Eye (tissue), 1 donor: ENCODE measurements around the gene MAST4.

Source experiments
- DNase-seq: peaks from one replicate; pipeline ENCODE4 v3.0.0-alpha.2; 2015

The MAST4 gene

GRCh38 chr5:66969484-66969883 lies 373.3 kb downstream of the MAST4 start:
- no peak for DNase-seq

DNA sequence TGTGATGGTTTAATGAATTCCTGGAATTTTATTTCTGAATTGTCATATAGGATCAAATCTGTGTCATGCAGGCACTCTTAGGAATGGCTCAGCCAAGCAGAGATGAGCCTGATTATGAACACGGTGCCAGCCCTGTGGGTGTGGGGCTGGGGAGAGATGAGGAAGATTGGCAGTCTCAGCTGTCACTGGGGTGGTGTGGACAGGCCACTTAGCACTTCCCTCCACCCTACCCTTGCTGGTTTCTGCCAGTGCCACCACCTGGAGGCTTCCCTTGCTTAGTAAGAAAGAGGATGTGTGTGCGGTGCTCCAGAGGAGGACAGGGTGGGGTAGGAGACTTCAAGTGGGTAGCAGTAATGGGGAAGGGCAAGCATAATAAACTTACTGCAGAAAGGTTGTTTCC lies 373.8 kb downstream of the MAST4 start:
- no peak for DNase-seq

- no peak for DNase-seq
These were observed 375.8 kb downstream of the MAST4 start for GRCh38 chr5:66972004-66972403.

DNA sequence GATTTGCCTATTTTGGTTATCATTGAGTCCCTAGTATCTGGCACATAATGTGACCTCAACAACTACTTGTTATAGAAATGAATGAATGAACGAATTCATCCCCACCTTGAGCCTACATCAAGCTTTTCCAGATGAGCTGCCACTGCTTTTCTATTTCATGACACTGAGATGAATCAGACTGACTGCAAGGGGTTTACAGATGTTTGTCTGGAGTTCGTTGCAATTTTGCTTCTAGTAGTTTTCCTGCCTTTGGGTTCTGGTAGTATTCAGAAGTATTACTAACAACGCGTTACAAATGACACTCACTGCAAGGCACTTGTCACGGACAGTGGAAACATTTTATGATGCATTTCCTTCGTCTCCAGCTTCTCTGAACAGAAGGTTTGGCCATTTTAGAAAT lies 378.1 kb downstream of the MAST4 start:
- DNase-seq = no peak

- no peak for DNase-seq
These were observed 379.9 kb downstream of the MAST4 start for GRCh38 chr5:66976108-66976507.

GRCh38 chr5:66979738-66980137 lies 383.5 kb downstream of the MAST4 start:
- no peak for DNase-seq

DNA sequence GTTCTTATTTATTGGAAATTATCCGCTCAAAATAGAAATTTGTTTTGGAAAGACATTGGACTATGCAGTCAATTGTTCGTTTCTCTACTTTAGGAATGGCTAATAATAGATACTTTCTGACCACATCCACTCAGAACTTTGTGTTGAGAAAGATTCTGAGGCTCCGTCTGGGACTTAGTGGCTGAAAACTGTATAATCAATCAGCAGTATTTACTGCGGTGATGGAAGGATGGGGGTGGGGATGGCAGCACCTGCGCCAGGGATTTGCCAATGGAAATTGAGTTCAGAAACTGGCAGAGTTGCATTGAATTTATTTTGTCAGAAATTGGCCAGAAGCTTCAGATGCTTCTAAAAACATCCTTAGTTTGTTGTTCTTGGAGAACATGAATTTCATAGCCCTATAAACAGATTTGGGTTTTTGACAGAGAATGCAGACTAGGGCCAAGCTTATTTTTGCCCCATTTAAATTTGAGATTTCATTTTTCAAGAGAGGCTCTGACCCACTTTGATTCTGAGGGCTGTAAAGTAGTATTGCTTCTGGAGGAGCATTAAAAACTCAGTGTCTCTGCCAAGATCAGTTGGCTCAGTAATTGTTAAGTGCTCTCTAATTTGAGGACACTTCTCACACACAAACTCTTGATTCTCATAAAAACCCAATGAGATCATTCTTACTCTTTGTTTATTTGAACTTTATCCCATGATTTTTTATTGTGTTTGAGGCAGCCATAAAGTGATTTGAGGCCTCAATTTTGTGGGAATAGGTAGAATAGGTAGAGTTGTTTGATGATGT lies 385.3 kb downstream of the MAST4 start:
- DNase-seq = no peak

- DNase-seq = no peak
These were observed 385.8 kb downstream of the MAST4 start for GRCh38 chr5:66982056-66982387.

GRCh38 chr5:66982470-66982869 lies 386.3 kb downstream of the MAST4 start:
- DNase-seq = peak; percentile 25

DNA sequence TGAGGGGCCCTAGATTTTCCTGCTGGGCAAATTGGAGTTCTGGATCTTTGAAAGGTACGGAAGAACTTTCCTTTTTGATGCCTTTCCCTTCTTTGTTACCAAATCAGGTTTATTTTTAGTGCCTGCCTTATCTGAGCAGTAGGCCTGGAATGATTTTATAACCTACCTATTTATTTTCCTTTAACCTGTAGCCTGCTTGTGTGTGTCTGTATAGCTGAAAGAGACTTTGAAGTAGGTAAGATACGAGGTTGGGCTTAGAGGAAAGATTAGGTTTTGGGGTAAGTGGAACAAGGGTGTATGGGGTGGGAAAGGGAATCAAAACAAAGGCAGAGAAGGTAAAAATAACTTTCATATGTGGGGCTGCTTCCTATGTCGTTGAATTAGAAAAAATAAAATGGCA lies 389.2 kb downstream of the MAST4 start:
- no peak for DNase-seq

DNA sequence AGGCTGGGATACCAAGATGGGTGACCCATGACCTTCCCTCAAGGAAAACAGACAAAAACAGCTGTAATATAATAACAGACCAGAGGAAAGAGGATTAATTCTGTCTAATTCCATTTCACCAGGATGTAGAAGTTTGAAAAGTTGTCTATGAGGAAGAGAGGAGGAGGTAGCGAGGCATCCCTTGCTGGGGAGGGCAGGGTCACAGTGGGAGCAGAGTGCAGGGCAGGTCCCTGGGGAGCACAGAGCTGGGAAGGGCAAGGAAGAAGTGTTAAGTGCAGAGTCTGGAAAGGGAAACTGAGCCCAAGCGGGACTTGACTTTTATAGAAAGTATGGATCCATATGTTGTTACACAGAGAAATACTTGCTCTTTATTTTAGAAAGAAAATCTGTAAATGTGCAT lies 389.8 kb downstream of the MAST4 start:
- DNase-seq = no peak

DNA sequence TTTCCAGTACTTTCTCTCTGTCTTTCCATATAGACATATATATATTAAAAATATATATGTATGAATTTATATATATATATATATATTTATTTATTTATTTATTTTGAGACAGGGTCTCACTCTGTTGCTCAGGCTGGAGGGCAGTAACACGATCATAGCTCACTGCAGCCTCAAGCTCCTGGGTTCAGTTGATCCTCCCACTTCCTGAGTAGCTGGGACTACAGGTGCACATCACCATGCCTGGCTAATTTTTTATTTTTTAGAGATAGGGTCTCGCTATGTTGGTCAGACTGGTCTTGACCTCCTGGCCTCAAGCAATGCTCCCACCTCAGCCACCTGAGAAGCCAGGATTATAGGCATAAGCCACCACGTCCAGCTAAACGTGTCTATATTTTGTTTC lies 390.3 kb downstream of the MAST4 start:
- no peak for DNase-seq

- no peak for DNase-seq
These were observed 390.9 kb downstream of the MAST4 start for GRCh38 chr5:66987126-66987525.

GRCh38 chr5:66987540-66987939 lies 391.3 kb downstream of the MAST4 start:
- DNase-seq = no peak

- peak; percentile 75 for DNase-seq
These were observed 392.0 kb downstream of the MAST4 start for GRCh38 chr5:66987949-66988838.

DNA sequence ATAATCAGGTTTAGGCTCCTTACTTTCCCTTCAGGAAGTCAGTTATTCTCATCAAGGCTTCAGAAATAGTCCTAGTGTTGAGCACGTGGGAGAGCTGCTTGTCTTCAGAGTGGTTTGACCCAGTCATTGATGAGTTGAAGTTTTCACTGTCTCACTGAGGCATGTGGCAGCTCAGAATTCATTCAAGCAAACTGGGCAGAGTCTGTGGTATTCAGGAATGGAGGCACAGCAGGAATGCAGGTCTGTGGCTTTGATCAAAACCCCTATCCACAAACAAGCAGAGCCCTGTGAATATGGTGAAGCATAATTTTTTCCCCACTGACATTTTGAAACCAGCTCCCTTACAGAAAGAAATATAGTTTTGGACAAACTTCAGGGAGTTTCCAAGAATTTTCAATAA lies 393.1 kb downstream of the MAST4 start:
- DNase-seq = peak; percentile 71

GRCh38 chr5:66989781-66990180 lies 393.6 kb downstream of the MAST4 start:
- DNase-seq = no peak

DNA sequence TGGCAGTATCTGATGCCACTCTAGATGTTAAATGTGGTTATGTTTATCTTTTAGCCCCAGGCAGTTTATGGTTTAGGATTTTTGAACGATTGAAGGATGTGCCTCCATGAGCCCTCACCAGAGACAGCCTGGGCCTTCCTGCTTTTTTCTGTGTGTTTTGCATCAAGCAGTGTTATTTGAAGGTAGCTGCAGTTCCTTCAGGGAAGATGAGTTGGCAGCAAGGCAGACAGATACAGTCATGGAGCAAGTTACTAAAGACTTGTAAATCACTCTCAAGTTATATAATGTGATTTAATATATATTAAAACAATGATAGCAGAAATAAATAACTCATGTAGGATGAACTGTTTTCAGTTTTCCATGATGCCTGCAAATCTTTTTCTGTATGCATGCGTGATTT lies 395.6 kb downstream of the MAST4 start:
- DNase-seq = no peak

- DNase-seq = no peak
These were observed 396.4 kb downstream of the MAST4 start for GRCh38 chr5:66992547-66992946.

DNA sequence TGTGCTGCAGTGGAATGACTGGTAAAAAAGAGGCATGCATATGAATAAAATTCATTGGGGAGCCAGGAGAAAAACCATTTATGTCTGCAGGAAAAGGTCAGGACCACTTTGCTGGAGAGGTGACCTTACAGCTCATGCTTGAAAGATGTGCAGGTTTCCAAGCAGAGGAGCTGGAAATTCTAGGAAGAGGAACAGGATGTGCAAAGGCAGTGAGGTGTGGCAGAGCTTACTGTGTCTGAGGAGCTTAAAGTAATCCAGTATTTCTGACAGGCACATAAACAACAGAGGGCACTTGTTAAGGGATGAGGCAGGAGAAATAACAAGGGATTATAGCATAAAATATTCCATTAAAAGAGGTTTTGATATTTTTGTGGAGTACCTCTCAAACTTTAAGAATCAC lies 397.3 kb downstream of the MAST4 start:
- DNase-seq = no peak

DNA sequence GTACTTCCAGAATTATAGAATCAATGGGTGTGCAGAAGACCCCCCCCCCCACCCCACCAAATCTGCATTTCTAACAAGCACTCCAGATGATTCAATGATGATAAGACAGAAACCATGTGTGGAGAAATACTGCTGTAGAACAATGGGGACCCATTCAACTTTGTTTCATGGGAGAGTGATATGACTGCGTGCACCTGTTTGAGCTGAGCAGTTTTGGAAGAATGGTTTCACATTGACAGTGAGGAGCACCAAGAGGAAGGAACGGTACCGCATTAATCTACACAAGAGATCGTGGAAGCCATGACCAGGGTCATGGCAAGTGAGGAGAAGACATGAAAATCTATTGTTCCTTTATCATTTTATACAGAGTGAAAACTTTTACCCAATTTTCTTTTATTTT lies 397.7 kb downstream of the MAST4 start:
- DNase-seq = no peak

- DNase-seq = no peak
These were observed 398.6 kb downstream of the MAST4 start for GRCh38 chr5:66994790-66995189.

DNA sequence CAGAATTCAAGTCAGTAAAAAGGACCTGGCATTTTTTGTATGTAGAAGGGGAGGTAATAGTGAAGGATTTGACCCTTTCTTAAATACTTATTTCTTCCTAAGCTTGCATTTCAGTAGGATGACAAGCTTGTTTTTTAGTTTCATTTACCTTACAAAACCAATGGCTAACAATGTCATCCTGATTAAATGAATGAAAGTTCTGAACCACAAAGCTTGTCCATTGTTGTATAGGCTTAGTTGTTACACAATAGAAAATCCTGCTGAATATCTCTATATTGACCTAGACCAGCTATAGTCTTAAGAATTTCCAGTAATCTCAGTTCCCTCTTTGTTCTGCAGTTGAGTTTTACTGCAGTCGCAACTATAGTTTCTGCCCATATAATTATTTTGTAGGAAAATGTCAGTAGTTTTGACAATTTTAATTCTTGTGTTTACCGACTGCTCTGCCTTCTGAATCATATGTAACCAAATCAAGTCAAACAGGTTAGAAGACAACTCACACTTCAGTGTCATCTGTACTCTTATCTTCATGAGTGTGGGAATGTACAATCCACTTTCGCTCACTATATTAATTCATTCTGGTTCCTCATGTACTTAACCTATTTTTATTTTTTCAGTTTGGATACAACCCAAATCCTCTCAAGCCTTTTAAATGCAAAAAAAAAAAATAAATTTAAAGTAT lies 404.7 kb downstream of the MAST4 start:
- DNase-seq = no peak
